Left ventricle myocardium inferior (tissue), 1 donor: ENCODE measurements around the gene DISP2. TPM values are rescaled to one million over a fixed set of nuclear protein-coding genes. Genes with fewer than 3 reads are reported as not detected.

ENCODE experiments used
- DNase-seq: peaks from one replicate; pipeline ENCODE4 v3.0.0-alpha.2; 2020
- H3K27ac ChIP-seq: fragments of 200-600 bp; replicated peaks from 2 replicates; pipeline ENCODE4 v1.8.0; 2021
- H3K27me3 ChIP-seq: fragments of 200-600 bp; 2 replicates; pipeline ENCODE4 v1.8.0; 2021; ENCODE audit warnings: low read depth
- H3K36me3 ChIP-seq: fragments of 200-600 bp; 2 replicates; pipeline ENCODE4 v1.8.0; 2021
- H3K4me1 ChIP-seq: fragments of 200-600 bp; 2 replicates; pipeline ENCODE4 v1.8.0; 2021
- H3K4me3 ChIP-seq: fragments of 200-600 bp; 2 replicates; pipeline ENCODE4 v1.8.0; 2021; ENCODE audit warnings: mild to moderate bottlenecking, moderate library complexity
- H3K9me3 ChIP-seq: fragments of 200-600 bp; replicated peaks from 2 replicates; pipeline ENCODE4 v1.8.0; 2021
- CTCF ChIP-seq: fragments of 200-600 bp; IDR thresholded peaks from 2 replicates; pipeline ENCODE4 v1.8.0; 2021; ENCODE audit warnings: antibody characterized with exemption, mild to moderate bottlenecking, borderline replicate concordance
- intact Hi-C: fragments of 100-400 bp; cut with micrococcal nuclease; formaldehyde crosslinking; loops from one replicate; pipeline ENCODE4 v1.11.0; 2022
- total RNA-seq: library from RNA; stranded (reverse); fragmentation: NEBNext Ultra II Directional; extraction: Animal tissue kit (Norgen Biotek cat#: 25700); gene quantifications from one replicate; pipeline ENCODE4 v1.2.1, GENCODE V29; 2021
- donor health status: DM: no; HTN: yes; CAD: no; lungs with severe emphysema.

The DISP2 gene
- total RNA-seq, 1 donor from 2014 or later, result 3.0 TPM

GRCh38 chr15:40420793-40421192 is 62.8 kb downstream of the DISP2 start:
- no peak for DNase-seq
- H3K36me3 ChIP-seq, result peaks cover 25% of the 10 kb centered on the region
- no peaks in the 10 kb centered on the region for H3K27me3 ChIP-seq
- no peak overlapping the region for H3K4me3 ChIP-seq
- no peak for TF ChIP-seq CTCF
- H3K27ac ChIP-seq, result peak overlapping the region; percentile 76
- H3K9me3 ChIP-seq, result no peaks in the 10 kb centered on the region
- H3K4me1 ChIP-seq, result peaks cover 23% of the 10 kb centered on the region
- intact Hi-C loops, result loop anchor here (10.0 kb wide), 2 partner anchors 76 to 136 kb away; partner anchors contain the start of genes ANKRD63 and CCDC9B

- peak overlapping the region; percentile 76 for H3K27ac ChIP-seq
- no peaks in the 10 kb centered on the region for H3K9me3 ChIP-seq
- peaks cover 23% of the 10 kb centered on the region for H3K4me1 ChIP-seq
- peak overlapping the region; percentile 32 for H3K4me3 ChIP-seq
- H3K36me3 ChIP-seq, result peaks cover 18% of the 10 kb centered on the region
- no peaks in the 10 kb centered on the region for H3K27me3 ChIP-seq
- DNase-seq, result peak; percentile 76
- intact Hi-C loops, result loop anchor here (10.0 kb wide), 2 partner anchors 77 to 137 kb away; partner anchors contain the start of genes ANKRD63 and CCDC9B
- TF ChIP-seq CTCF, result peak; percentile 96
Measured at GRCh38 chr15:40421246-40422157, 63.5 kb downstream of the DISP2 start.

- intact Hi-C loops, result loop anchor here (10.0 kb wide), 2 partner anchors 80 to 140 kb away; partner anchors contain the start of genes ANKRD63 and CCDC9B
- Histone ChIP-seq H3K27ac (no peak overlapping the region), H3K4me1 (peaks cover 23% of the 10 kb centered on the region), H3K9me3 (no peaks in the 10 kb centered on the region), H3K36me3 (no peaks in the 10 kb centered on the region), H3K4me3 (no peak overlapping the region), H3K27me3 (no peaks in the 10 kb centered on the region)
- no peak for TF ChIP-seq CTCF
- no peak for DNase-seq
Measured at GRCh38 chr15:40424483-40425115, 66.6 kb downstream of the DISP2 start.

GRCh38 chr15:40425681-40426080 is 67.7 kb downstream of the DISP2 start:
- DNase-seq, result no peak
- intact Hi-C loops, result loop anchor here (10.0 kb wide), 2 partner anchors 81 to 141 kb away; partner anchors contain the start of genes ANKRD63 and CCDC9B
- no peak for TF ChIP-seq CTCF

GRCh38 chr15:40427188-40427587 is 69.2 kb downstream of the DISP2 start:
- H3K4me1 ChIP-seq, result no peaks in the 10 kb centered on the region

More at GRCh38 chr15:40425681-40426080, 67.7 kb downstream of the DISP2 start:
- no peak overlapping the region for H3K27ac ChIP-seq
- no peaks in the 10 kb centered on the region for H3K27me3 ChIP-seq
- H3K4me1 ChIP-seq, result peaks cover 15% of the 10 kb centered on the region
- H3K36me3 ChIP-seq, result no peaks in the 10 kb centered on the region
- H3K9me3 ChIP-seq, result no peaks in the 10 kb centered on the region
- no peak overlapping the region for H3K4me3 ChIP-seq

More at GRCh38 chr15:40427188-40427587, 69.2 kb downstream of the DISP2 start:
- H3K27me3 ChIP-seq, result no peaks in the 10 kb centered on the region
- no peaks in the 10 kb centered on the region for H3K9me3 ChIP-seq
- no peak overlapping the region for H3K27ac ChIP-seq
- H3K4me3 ChIP-seq, result no peak overlapping the region
- no peak for TF ChIP-seq CTCF
- no peaks in the 10 kb centered on the region for H3K36me3 ChIP-seq
- DNase-seq, result no peak
- intact Hi-C loops, result loop anchor here (10.0 kb wide), 2 partner anchors 82 to 142 kb away; partner anchors contain the start of genes ANKRD63 and CCDC9B
